Fibroblast of skin of back (primary cell): Measurements from ENCODE around the gene MLX.
"Not testable (repeated sequence)": the region's sequence is repeated elsewhere in the genome, so short reads cannot be mapped to it uniquely, and the experiment has no call there.

ENCODE experiments used
- DNase-seq: peaks from one replicate; pipeline ENCODE4 v3.0.0-alpha.2; 2013

Gene MLX

DNA sequence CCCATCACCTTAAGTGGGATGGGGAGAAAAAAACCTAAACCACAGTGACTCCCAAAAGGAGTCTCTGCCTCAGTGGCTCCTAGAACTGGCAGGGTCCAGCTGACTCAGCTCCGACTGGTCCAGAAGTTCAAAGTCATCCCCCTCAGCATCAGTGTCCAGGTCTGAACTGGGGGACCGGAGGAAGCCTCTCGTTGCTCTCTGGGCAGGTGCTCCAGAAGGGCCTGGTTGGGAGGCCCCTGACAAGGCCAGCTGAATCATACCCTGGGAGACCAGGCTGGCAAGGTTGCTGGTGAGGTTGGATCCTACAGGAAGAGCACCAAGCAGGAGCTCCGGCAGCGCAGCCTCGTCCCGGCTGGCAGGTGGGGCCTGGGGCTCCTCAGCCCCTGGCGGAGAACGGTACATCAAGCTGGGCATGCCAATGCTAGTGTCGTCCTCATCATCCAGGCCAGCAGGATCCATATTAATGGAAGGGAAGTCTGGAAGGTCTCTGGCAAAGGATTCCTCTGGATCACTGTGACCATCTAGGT lies 14.9 kb downstream of the MLX start:
- no peak for DNase-seq

DNA sequence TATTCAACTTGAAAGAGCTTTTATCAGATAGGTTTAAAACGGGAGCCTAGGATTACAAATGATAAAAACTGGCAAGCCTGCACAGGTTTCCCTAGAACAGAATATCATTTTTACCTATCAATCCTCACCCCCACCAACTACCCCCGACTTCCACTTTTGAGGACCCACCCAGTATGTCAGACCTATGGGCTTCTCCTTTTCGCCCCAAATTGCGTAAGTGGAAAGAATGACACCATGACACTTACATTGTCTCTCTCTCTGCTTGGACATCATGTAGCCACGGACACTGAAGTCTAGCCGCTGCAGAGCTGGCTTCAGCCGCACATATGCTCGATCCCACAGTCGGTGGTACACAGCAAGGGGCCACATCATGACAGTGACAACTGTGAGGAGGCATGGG lies 18.0 kb downstream of the MLX start:
- no peak for DNase-seq

DNA sequence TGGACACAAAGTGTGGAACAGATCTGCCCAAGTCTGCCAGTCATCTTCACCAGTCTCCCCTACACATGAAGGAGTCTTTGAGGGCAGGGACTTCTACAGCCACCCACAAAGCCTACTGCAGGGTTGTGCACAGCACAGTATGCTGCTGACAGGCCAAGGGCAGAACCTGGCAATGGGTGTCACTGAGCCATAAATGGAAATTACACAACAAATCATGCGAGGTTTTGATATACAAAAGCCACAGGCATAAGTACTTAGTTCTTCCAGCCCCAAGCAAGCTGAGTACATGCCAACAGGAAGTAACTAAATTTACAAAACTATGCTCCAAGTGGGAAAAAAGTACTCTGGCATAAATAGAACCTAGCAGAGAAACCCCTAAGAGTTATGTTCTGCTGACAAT lies 18.5 kb downstream of the MLX start:
- no peak for DNase-seq

DNA sequence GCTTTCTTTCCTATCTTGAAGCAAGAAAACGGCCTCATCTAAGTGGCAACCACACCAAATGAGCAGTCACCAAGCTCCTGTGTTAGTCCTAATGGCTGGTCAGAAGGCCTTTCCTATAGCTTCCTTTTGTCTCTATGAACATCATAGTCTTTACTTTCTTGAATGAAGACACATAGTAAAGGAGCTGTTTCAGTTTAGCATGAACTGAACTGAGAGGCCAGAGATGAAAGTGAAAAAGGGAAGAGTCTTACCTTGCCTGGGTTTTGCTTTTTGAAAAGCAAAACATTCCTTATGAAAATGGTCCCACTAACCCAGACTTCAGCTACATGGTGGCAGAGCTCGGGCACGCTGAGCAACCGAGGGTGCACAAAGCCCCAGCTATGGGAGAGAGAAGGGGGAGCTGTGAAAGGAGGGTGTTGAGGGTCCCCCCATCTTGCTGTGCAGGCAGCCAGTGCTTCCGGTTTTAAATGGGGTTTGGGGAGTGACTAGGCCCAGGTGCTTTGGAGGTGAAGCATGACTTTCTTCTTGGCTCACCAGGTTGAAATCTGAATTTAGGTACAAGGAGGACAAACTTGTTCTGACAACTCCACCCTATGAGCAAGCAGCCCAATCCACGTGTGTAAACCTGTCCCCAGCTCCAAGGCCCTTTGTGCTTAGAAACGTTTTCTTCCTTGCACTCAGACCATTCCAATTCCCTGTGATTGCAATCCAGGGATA lies 19.8 kb downstream of the MLX start:
- DNase-seq: no peak

DNA sequence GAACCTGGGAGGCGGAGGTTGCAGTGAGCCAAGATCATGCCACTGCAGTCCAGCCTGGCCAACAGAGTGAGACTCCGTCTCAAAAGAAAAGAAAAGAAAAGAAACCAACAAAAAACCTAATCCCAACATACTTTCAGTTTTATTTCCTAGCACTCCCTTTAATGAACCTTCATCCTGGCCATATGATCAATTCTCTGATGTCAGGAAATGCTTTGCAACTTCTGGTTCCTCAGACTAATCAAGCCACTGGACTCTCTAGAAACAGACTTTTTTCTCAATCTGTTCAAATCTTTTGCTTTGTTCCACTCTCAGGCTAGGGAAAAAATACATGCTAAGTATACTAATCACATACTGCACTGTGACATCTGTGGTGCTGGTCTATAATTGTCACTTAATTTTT lies 24.0 kb downstream of the MLX start:
- no peak for DNase-seq

DNA sequence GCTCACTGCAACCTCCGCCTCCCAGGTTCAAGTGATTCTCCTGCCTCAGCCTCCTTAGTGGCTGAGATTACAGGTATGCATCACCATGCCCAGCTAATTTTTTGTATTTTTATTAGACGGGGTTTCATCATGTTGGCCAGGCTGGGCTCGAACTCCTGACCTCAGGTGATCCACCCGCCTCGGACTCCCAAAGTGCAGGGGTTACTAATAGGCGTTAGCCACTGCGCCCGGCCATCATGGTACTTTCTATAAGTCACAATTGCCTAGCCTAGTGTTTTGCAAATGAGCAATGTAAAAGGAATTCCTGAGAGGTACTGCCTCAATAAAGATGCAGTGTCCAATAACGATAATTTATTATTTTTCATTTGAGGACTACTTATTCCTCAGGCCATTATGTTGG lies 24.5 kb downstream of the MLX start:
- DNase-seq: no peak

GRCh38 chr17:42596386-42596785 lies 29.5 kb downstream of the MLX start:
- no peak for DNase-seq

- no peak for DNase-seq
Measured at GRCh38 chr17:42598905-42599304, 32.0 kb downstream of the MLX start.

GRCh38 chr17:42603318-42603717 lies 36.4 kb downstream of the MLX start:
- no peak for DNase-seq

DNA sequence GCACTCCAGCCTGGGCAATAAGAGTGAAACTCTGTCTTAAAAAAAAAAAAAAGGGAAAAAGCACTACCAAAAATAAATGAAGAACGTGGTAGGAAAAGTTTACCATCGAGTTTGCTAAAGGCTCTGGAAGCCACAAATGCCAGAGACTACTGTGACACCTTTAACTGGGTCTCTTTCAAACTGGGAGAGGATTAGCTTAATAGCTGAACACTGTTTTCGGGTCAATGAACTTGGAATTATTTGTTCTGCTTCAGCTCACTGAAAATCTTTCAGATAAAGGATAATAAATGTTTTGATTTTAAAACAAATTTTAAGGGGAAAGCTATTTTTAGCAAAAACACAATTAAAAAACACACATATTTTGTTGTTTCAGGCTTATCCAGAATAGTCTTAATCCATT lies 40.9 kb downstream of the MLX start:
- DNase-seq: no peak

- peak; percentile 14 for DNase-seq
Measured at GRCh38 chr17:42608305-42609181, 41.6 kb downstream of the MLX start.

GRCh38 chr17:42609182-42609813 lies 42.4 kb downstream of the MLX start, which contains the start of the genes RETREG3 and TUBG1:
Gene RETREG3 (minus strand): TSS chr17:42609374. CDS start chr17:42609324, 50 bp downstream.
Gene TUBG1 (plus strand): TSS chr17:42609683. CDS start chr17:42609738, 55 bp downstream.
- DNase-seq: peak; percentile 99

DNA sequence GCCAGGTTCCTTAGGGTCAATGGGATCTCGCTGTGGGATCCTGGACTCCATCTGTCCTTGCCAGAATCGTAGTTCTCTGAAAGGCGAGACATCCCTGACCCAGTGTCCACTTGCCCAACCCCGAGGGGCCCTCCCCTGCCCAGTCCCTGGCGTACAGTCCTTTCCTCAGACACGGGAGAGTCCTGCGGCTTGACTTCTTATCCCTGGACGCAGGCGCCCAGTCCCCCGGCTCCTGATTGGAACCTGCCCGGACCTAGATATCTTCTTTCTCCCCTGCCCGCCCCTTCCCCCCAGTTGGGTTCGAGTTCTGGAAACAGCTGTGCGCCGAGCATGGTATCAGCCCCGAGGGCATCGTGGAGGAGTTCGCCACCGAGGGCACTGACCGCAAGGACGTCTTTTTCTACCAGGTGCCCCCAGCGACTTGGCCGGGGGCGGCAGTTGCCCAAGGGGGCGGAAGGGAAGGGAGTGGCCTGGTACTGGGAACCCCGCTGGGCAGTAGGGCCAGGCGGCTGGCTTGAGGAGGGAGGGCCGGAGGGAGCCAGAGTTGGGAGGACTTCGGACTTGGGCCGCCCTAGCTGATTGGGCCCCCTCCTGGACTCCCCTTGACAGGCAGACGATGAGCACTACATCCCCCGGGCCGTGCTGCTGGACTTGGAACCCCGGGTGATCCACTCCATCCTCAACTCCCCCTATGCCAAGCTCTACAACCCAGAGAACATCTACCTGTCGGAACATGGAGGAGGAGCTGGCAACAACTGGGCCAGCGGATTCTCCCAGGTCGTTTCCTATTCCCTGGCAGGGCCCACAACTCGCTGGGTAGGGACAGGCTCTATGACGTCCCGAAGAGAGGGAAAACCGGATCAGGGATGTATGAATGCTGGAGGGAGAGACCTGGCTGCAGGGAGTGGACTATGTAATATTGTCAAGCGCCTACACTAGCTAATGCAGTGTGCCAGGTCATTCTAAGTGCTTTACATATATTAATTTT lies 43.2 kb downstream of the MLX start:
- DNase-seq: not testable (repeated sequence)

DNA sequence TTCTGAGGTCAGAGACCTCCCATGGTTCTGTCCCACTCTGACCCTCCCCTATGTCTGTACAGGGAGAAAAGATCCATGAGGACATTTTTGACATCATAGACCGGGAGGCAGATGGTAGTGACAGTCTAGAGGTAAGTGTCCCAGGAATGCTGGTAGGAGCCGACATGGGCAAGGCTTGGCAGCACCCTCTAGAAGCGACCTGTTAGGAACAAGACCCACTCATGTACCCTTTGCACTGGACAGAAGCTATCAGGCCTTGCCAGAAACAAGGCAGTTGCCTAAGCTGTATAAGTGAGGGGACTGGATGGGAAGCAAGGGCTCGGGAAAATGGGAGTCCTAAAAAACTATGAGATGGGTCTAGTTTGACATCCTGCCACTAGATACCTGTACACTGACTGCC lies 45.1 kb downstream of the MLX start:
- no peak for DNase-seq

- DNase-seq: no peak
Measured at GRCh38 chr17:42613699-42614295, 46.9 kb downstream of the MLX start.

GRCh38 chr17:42617956-42618431 lies 51.1 kb downstream of the MLX start:
- DNase-seq: no peak

DNA sequence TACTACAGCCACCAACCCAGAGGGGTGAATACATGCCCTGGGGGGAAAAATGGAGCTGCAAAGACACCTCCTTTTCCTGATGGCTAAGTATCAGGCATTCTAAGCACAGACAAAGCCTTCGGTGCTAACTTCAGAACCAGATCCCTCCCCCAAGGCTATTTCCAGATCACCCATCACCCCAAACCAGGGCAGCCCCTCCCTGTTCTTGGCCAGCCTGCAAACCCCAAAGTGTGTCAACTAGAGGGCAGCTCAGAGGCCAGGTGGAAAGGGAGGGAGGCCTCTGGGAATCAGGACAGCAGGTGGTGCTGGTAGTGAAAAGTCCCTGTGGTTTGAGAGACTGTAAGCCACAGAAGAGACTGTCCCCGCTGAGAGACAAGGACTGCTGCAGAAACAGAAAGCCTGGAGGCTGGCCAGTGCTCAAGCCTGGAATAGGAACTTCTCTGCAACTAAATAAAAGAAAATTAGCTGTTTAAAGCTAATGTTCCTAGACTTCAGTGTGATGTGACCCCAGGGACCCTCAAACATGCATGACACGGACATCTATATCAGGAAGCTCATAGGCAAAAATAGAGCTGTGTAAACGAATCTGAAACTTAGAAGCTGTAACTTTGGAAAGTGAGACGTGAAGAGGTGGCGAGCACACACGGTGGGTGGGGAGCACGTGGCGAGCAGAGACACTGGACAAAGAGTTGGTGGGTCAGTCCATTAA lies 51.7 kb downstream of the MLX start:
- DNase-seq: no peak

DNA sequence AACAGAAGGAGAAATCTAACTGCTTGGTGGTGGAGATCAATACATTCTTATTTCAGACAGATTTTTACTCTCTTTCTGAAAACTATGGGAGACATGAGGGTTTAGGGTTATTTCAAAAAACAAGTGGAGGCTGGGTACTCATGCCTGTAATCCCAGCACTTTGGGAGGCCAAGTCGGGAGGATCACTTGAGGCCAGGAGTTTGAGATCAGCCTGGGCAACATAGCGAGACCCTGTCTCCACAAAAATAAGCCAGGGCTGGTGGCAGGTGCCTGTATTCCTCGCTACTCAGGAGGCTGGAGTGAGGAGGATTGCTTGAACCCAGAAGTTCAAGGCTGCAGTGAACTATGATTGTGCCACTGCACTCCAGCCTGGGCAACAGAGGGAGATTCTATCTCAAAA lies 55.1 kb downstream of the MLX start:
- DNase-seq: not testable (repeated sequence)
